Suprapubic skin (tissue), 4 donors: Measurements from ENCODE around the gene SERTM2. TPM values are rescaled to one million over a fixed set of nuclear protein-coding genes. Genes with fewer than 3 reads are reported as not detected.

Experiments
- DNase-seq, 2 donors: peaks; one replicate each; pipeline ENCODE4 v3.0.0-alpha.2; 2019; ENCODE audit warnings: low spot score in 2 of 2
- H3K27ac ChIP-seq: fragments of 200-600 bp; sonication (generic); one replicate; pipeline ENCODE4 v1.5.1; 2019
- H3K27me3 ChIP-seq: fragments of 200-600 bp; sonication (generic); one replicate; pipeline ENCODE4 v1.5.1; 2019
- H3K36me3 ChIP-seq: fragments of 200-600 bp; sonication (generic); one replicate; pipeline ENCODE4 v1.5.1; 2019
- H3K4me1 ChIP-seq: fragments of 200-600 bp; sonication (generic); one replicate; pipeline ENCODE4 v1.5.1; 2019
- H3K4me3 ChIP-seq: fragments of 200-600 bp; sonication (generic); one replicate; pipeline ENCODE4 v1.5.1; 2019; ENCODE audit warnings: mild to moderate bottlenecking
- H3K9me3 ChIP-seq: fragments of 200-600 bp; sonication (generic); one replicate; pipeline ENCODE4 v1.5.1; 2019
- CTCF ChIP-seq, 2 donors: fragments of 200-600 bp in 1 of 2; fragments of 450-650 bp in 1 of 2; sonication (generic) in 1 of 2; IDR thresholded peaks; one replicate each; pipeline ENCODE4 v1.5.1; 2016 to 2019; ENCODE audit warnings: antibody characterized with exemption in 2 of 2, mild to moderate bottlenecking in 1 of 2, moderate library complexity in 1 of 2
- EP300 ChIP-seq: sonication (generic); formaldehyde crosslinking; IDR thresholded peaks from one replicate; pipeline ENCODE4 v1.6.1; 2017; ENCODE audit warnings: antibody characterized with exemption
- POLR2A ChIP-seq, 2 donors: fragments of 450-650 bp; IDR thresholded peaks; one replicate each; pipeline ENCODE4 v1.6.1; 2017; ENCODE audit warnings: antibody characterized with exemption in 2 of 2, mild to moderate bottlenecking in 2 of 2, moderate library complexity in 2 of 2
- POLR2AphosphoS5 ChIP-seq, 3 donors: sonication (generic); formaldehyde crosslinking; IDR thresholded peaks; one replicate each; pipeline ENCODE4 v1.6.1; 2017; ENCODE audit warnings: antibody characterized with exemption in 3 of 3
- WGBS: methylation state at CpG from one replicate; pipeline ENCODE4 v1.1.5; 2018; 5-methylcytosine and 5-hydroxymethylcytosine counted together
- total RNA-seq, 4 donors: library from RNA; depleted of rRNA; stranded (reverse); fragments of >200 nt; gene quantifications; one replicate each; pipeline ENCODE4 v1.1.0, GENCODE V29; 2016

Gene SERTM2
- total RNA-seq, 4 donors from 2014 or later: 0.16 TPM; not detected in 3

DNA sequence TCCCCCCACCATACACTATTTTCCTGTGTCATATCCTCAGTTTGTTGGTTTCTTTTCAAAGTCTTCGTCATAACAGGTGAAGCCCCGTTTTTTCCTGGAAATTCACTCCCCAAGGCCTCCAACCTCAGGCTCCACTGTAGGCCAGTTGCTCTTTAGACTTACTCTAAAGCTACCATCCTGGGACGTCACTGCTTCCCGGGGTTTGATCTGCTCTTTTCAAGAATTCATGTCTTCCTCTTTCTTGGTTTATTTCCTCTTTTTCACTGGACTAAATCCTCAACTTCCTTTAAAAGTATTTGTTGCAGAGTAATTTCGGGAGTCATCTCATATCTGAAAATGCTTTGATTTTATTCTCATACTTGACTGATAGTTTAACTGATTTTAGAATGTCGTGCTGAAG, 6.5 kb upstream of the SERTM2 start:
- Histone ChIP-seq H3K9me3 (no peaks in the 10 kb centered on the region), H3K4me1 (no peaks in the 10 kb centered on the region), H3K27me3 (no peaks in the 10 kb centered on the region), H3K36me3 (no peaks in the 10 kb centered on the region), H3K4me3 (no peak overlapping the region), H3K27ac (no peak overlapping the region)
- DNase-seq: no peak
- WGBS: 53% methylated on average over 6 of the region's 6 CpGs
- no peak for TF ChIP-seq EP300
- TF ChIP-seq CTCF (IDR thresholded peaks at IDR 0.05): no peak
- TF ChIP-seq POLR2A (IDR thresholded peaks at IDR 0.05): no peak
- no peak for TF ChIP-seq POLR2AphosphoS5 (IDR thresholded peaks at IDR 0.05)

GRCh38 chrX:111505783-111506182, 5.7 kb upstream of the SERTM2 start:
- no peaks in the 10 kb centered on the region for H3K27me3 ChIP-seq
- no peak overlapping the region for H3K4me3 ChIP-seq
- no peaks in the 10 kb centered on the region for H3K36me3 ChIP-seq
- no peaks in the 10 kb centered on the region for H3K9me3 ChIP-seq
- 92% methylated on average over 2 of the region's 2 CpGs for WGBS
- no peak for DNase-seq
- H3K27ac ChIP-seq: no peak overlapping the region
- TF ChIP-seq EP300 (no peak), POLR2A (IDR thresholded peaks at IDR 0.05) (no peak), POLR2AphosphoS5 (IDR thresholded peaks at IDR 0.05) (no peak), CTCF (IDR thresholded peaks at IDR 0.05) (no peak)
- H3K4me1 ChIP-seq: no peaks in the 10 kb centered on the region

GRCh38 chrX:111506826-111507225, 4.6 kb upstream of the SERTM2 start:
- no peak for DNase-seq
- Histone ChIP-seq H3K9me3 (no peaks in the 10 kb centered on the region), H3K4me3 (no peak overlapping the region), H3K27me3 (no peaks in the 10 kb centered on the region), H3K27ac (no peak overlapping the region), H3K36me3 (no peaks in the 10 kb centered on the region), H3K4me1 (no peaks in the 10 kb centered on the region)
- TF ChIP-seq POLR2A (IDR thresholded peaks at IDR 0.05) (no peak), EP300 (no peak), POLR2AphosphoS5 (IDR thresholded peaks at IDR 0.05) (no peak), CTCF (IDR thresholded peaks at IDR 0.05) (no peak)
- WGBS: 80% methylated on average over 1 of the region's 1 CpG

- no peak for DNase-seq
- Histone ChIP-seq H3K27me3 (no peaks in the 10 kb centered on the region), H3K4me1 (no peaks in the 10 kb centered on the region), H3K27ac (no peak overlapping the region), H3K36me3 (no peaks in the 10 kb centered on the region), H3K9me3 (no peaks in the 10 kb centered on the region), H3K4me3 (no peak overlapping the region)
- TF ChIP-seq POLR2AphosphoS5 (IDR thresholded peaks at IDR 0.05) (no peak), CTCF (IDR thresholded peaks at IDR 0.05) (no peak), POLR2A (IDR thresholded peaks at IDR 0.05) (no peak), EP300 (no peak)
Observed at GRCh38 chrX:111507933-111508332, 3.5 kb upstream of the SERTM2 start.

DNA sequence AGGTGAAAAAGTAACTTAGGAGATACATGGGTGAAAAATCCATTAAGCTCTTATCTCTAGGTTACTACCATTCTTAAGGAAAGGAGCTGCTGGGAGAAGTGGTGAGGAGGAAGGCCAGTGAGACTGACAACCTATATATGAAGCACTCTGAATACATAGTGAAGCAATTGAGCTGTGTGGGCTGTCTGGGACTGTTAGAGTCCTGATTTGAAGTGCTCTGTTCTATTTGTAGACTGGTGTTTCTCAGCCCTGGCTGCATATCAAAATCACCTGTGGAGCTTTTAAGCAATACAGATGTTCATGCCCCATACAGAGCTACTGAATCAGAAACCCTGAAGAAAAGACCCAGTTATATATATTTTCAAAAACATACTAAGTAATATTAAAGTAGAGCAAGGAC, 3.9 kb downstream of the SERTM2 start:
- Histone ChIP-seq H3K4me1 (no peaks in the 10 kb centered on the region), H3K9me3 (no peaks in the 10 kb centered on the region), H3K27ac (no peak overlapping the region), H3K27me3 (no peaks in the 10 kb centered on the region), H3K36me3 (no peaks in the 10 kb centered on the region), H3K4me3 (no peak overlapping the region)
- no peak for TF ChIP-seq POLR2AphosphoS5 (IDR thresholded peaks at IDR 0.05)
- TF ChIP-seq POLR2A (IDR thresholded peaks at IDR 0.05): no peak
- no peak for TF ChIP-seq CTCF (IDR thresholded peaks at IDR 0.05)
- no peak for TF ChIP-seq EP300
- no peak for DNase-seq
